ENCODE data around the gene YPEL2. TPM values are rescaled to one million over a fixed set of nuclear protein-coding genes. Genes with fewer than 3 reads are reported as not detected.

The YPEL2 gene
- total RNA-seq, 2 experiments from 2014 or later, result 0.88 to 3.1 TPM

GRCh38 chr17:59431601-59432000 is 100.1 kb downstream of the YPEL2 start:
- DNase-seq (ENCODE audit: low spot score), result no peak
- H3K9me2 ChIP-seq (ENCODE audit: insufficient read depth, low read length), result no peaks in the 10 kb centered on the region
- intact Hi-C loops (cut with micrococcal nuclease; ENCODE audit: unreplicated experiment), result no loop called here
- H3K4me2 ChIP-seq (ENCODE audit: low read length), result no peak overlapping the region
- ChIA-PET CTCF (ENCODE audit: unreplicated experiment) (no interaction called here), POLR2A (interaction anchor here (0.7 to 1.0 kb wide), 3 partner anchors 15 to 102 kb away, joined by 3 read pairs; no protein-coding TSS in a partner anchor)
- no peaks in the 10 kb centered on the region for H3K79me2 ChIP-seq (ENCODE audit: insufficient read depth, low read depth, low read length)
- no peaks in the 10 kb centered on the region for H3K4me1 ChIP-seq (ENCODE audit: insufficient read depth, low read length, poor library complexity, severe bottlenecking)
- no peaks in the 10 kb centered on the region for H3K36me3 ChIP-seq (ENCODE audit: insufficient read depth, low read length)
- H2AFZ ChIP-seq (ENCODE audit: low read length), result no peak overlapping the region
- no peak overlapping the region for H3K27ac ChIP-seq (ENCODE audit: low read depth, low read length, poor library complexity, severe bottlenecking)
- no peaks in the 10 kb centered on the region for H3K9me3 ChIP-seq (ENCODE audit: low read length)
- TF ChIP-seq CTCF (conservative IDR thresholded peaks at IDR 0.05; ENCODE audit: low read length), result no peak
- TF ChIP-seq EZH2phosphoT487 (IDR thresholded peaks at IDR 0.05; ENCODE audit: borderline replicate concordance, low read depth, low read length), result no peak
- BruUV-seq (replicated peaks), result no TSS peak
- no peak overlapping the region for H3K4me3 ChIP-seq (ENCODE audit: low read depth, low read length, poor library complexity, severe bottlenecking)
- H4K20me1 ChIP-seq (ENCODE audit: insufficient read depth, low read length), result no peaks in the 10 kb centered on the region

GRCh38 chr17:59432657-59433056 is 101.2 kb downstream of the YPEL2 start:
- Histone ChIP-seq H3K9me3 (ENCODE audit: low read length) (no peaks in the 10 kb centered on the region), H3K4me3 (ENCODE audit: low read depth, low read length, poor library complexity, severe bottlenecking) (no peak overlapping the region), H4K20me1 (ENCODE audit: insufficient read depth, low read length) (no peaks in the 10 kb centered on the region), H3K9me2 (ENCODE audit: insufficient read depth, low read length) (no peaks in the 10 kb centered on the region), H3K4me1 (ENCODE audit: insufficient read depth, low read length, poor library complexity, severe bottlenecking) (peaks cover 3% of the 10 kb centered on the region), H3K4me2 (ENCODE audit: low read length) (no peak overlapping the region), H3K79me2 (ENCODE audit: insufficient read depth, low read depth, low read length) (no peaks in the 10 kb centered on the region), H3K27ac (ENCODE audit: low read depth, low read length, poor library complexity, severe bottlenecking) (no peak overlapping the region), H3K36me3 (ENCODE audit: insufficient read depth, low read length) (no peaks in the 10 kb centered on the region), H2AFZ (ENCODE audit: low read length) (no peak overlapping the region)
- no TSS peak for BruUV-seq (replicated peaks)
- intact Hi-C loops (cut with micrococcal nuclease; ENCODE audit: unreplicated experiment), result no loop called here
- POLR2A ChIA-PET, result interaction anchor here (0.6 to 1.0 kb wide), 3 partner anchors 11 to 103 kb away, joined by 3 read pairs; no protein-coding TSS in a partner anchor
- TF ChIP-seq CTCF (conservative IDR thresholded peaks at IDR 0.05; ENCODE audit: low read length) (no peak), EZH2phosphoT487 (IDR thresholded peaks at IDR 0.05; ENCODE audit: borderline replicate concordance, low read depth, low read length) (no peak)
- CTCF ChIA-PET (ENCODE audit: unreplicated experiment), result no interaction called here
- DNase-seq (ENCODE audit: low spot score), result no peak

- Histone ChIP-seq H4K20me1 (ENCODE audit: insufficient read depth, low read length) (no peaks in the 10 kb centered on the region), H3K79me2 (ENCODE audit: insufficient read depth, low read depth, low read length) (no peaks in the 10 kb centered on the region), H2AFZ (ENCODE audit: low read length) (no peak overlapping the region), H3K9me3 (ENCODE audit: low read length) (no peaks in the 10 kb centered on the region), H3K4me3 (ENCODE audit: low read depth, low read length, poor library complexity, severe bottlenecking) (no peak overlapping the region), H3K4me2 (ENCODE audit: low read length) (no peak overlapping the region), H3K27ac (ENCODE audit: low read depth, low read length, poor library complexity, severe bottlenecking) (no peak overlapping the region), H3K36me3 (ENCODE audit: insufficient read depth, low read length) (no peaks in the 10 kb centered on the region), H3K4me1 (ENCODE audit: insufficient read depth, low read length, poor library complexity, severe bottlenecking) (peaks cover 12% of the 10 kb centered on the region), H3K9me2 (ENCODE audit: insufficient read depth, low read length) (no peaks in the 10 kb centered on the region)
- no peak for TF ChIP-seq EZH2phosphoT487 (IDR thresholded peaks at IDR 0.05; ENCODE audit: borderline replicate concordance, low read depth, low read length)
- TF ChIP-seq CTCF (conservative IDR thresholded peaks at IDR 0.05; ENCODE audit: low read length), result no peak
- BruUV-seq (replicated peaks), result no TSS peak
- no peak for DNase-seq (ENCODE audit: low spot score)
- intact Hi-C loops (cut with micrococcal nuclease; ENCODE audit: unreplicated experiment), result no loop called here
- CTCF ChIA-PET (ENCODE audit: unreplicated experiment), result no interaction called here
- POLR2A ChIA-PET, result interaction anchor here (0.6 to 0.7 kb wide), 2 partner anchors 22 to 29 kb away, joined by 3 to 4 read pairs; no protein-coding TSS in a partner anchor
Measured at GRCh38 chr17:59433586-59433985, 102.1 kb downstream of the YPEL2 start.

All from OCI-LY7 (cell line).